B cell (primary cell): ENCODE results near the gene CCDC138. TPM values are rescaled to one million over a fixed set of nuclear protein-coding genes. Genes with fewer than 3 reads are reported as not detected.

ENCODE experiments used
- ATAC-seq: fragments of 200-7000 bp; cut with Tn5 transposase; one replicate; pipeline ENCODE4 v1.10.0; 2021; ENCODE audit warnings: low read depth, mild to moderate bottlenecking, moderate number of reproducible peaks, moderate library complexity
- CTCF ChIA-PET: fragments of 350-600 bp; sonication (Branson Sonifier 250); formaldehyde crosslinking; loops from one replicate; lab custom pipeline; 2021; ENCODE audit warnings: antibody characterized with exemption, inconsistent platforms; lab: Charles Lee
- POLR2A ChIA-PET: fragments of 350-600 bp; sonication (Branson Sonifier 250); formaldehyde crosslinking; loops from one replicate; lab custom pipeline; 2021; ENCODE audit warnings: antibody characterized with exemption; lab: Charles Lee
- DNase-seq: peaks from one replicate; pipeline ENCODE4 v3.0.0; 2013
- H2AFZ ChIP-seq: 2 replicates; pipeline ENCODE4 v1.6.1; 2012; ENCODE audit warnings: mild to moderate bottlenecking, low read depth, low read length; ENCODE audit not compliant: insufficient read depth, poor library complexity, severe bottlenecking
- H3K27ac ChIP-seq, 2 donors: 1 replicate in 1 of 2; 2 replicates in 1 of 2; pipeline ENCODE4 v1.5.1; 2012 to 2013; ENCODE audit warnings: low read length in 2 of 2, mild to moderate bottlenecking in 2 of 2, moderate library complexity in 1 of 2
- H3K27me3 ChIP-seq, 4 experiments: fragments of 200-600 bp in 1 of 4; sonication (generic) in 1 of 4; replicated peaks in 1 of 4; 1 replicate in 2 of 4; 2 replicates in 2 of 4; pipeline versions ENCODE4 v1.6.1 to v1.7.0; 2013 to 2016; ENCODE audit warnings: low read length in 3 of 4, mild to moderate bottlenecking in 2 of 4, mixed read lengths in 1 of 4, moderate library complexity in 1 of 4; ENCODE audit not compliant: insufficient read depth in 4 of 4, control insufficient read depth in 3 of 4; ENCODE audit errors: control extremely low read depth in 1 of 4
- H3K36me3 ChIP-seq, 2 experiments: replicated peaks in 1 of 2; 1 replicate in 1 of 2; 2 replicates in 1 of 2; pipeline versions ENCODE4 v1.6.1 to v1.7.1; 2013; ENCODE audit warnings: low read length in 1 of 2; ENCODE audit not compliant: insufficient read depth in 2 of 2, control insufficient read depth in 1 of 2; ENCODE audit errors: control extremely low read depth in 1 of 2, extremely low read depth in 1 of 2
- H3K4me1 ChIP-seq, 2 donors: fragments of 200-600 bp in 1 of 2; sonication (generic) in 1 of 2; 1 replicate in 1 of 2; 2 replicates in 1 of 2; pipeline versions ENCODE4 v1.5.1 to v1.6.1; 2013 to 2017; ENCODE audit warnings: low read length in 2 of 2; ENCODE audit not compliant: control insufficient read depth in 2 of 2, insufficient read depth in 2 of 2
- H3K4me2 ChIP-seq: replicated peaks from 2 replicates; pipeline ENCODE3; 2012; ENCODE audit warnings: mild to moderate bottlenecking, low read depth, low read length; ENCODE audit not compliant: poor library complexity, severe bottlenecking
- H3K4me3 ChIP-seq, 5 experiments: fragments of 200-600 bp in 1 of 5; sonication (generic) in 1 of 5; 1 replicate in 3 of 5; 2 replicates in 2 of 5; pipeline versions ENCODE4 v1.5.1 to v1.7.0; 2011 to 2016; ENCODE audit warnings: low read length in 4 of 5, mild to moderate bottlenecking in 4 of 5, low read depth in 2 of 5, control low read depth in 1 of 5, moderate library complexity in 1 of 5; ENCODE audit not compliant: insufficient read depth in 1 of 5; ENCODE audit errors: control extremely low read depth in 1 of 5, extremely low read depth in 1 of 5
- H3K79me2 ChIP-seq: fragments of 200-600 bp; sonication (generic); one replicate; pipeline ENCODE4 v1.6.0; 2016; ENCODE audit warnings: low read length; ENCODE audit not compliant: control insufficient read depth, insufficient read depth
- H3K9ac ChIP-seq: fragments of 200-600 bp; sonication (generic); 2 replicates; pipeline ENCODE4 v1.6.1; 2017; ENCODE audit warnings: mild to moderate bottlenecking, low read length, moderate library complexity
- H3K9me3 ChIP-seq, 3 donors: one replicate each; pipeline versions ENCODE4 v1.6.1 to v1.7.1; 2013; ENCODE audit warnings: low read length in 2 of 3; ENCODE audit not compliant: control insufficient read depth in 2 of 3, insufficient read depth in 1 of 3; ENCODE audit errors: control extremely low read depth in 1 of 3
- H4K20me1 ChIP-seq: 2 replicates; pipeline ENCODE4 v1.6.0; 2012; ENCODE audit warnings: mild to moderate bottlenecking, low read length; ENCODE audit not compliant: insufficient read depth, control insufficient read depth, poor library complexity, severe bottlenecking
- H3K27ac Mint-ChIP-seq: one replicate; pipeline ENCODE4 v1.8.0; 2021; ENCODE audit warnings: mixed read lengths
- H3K27me3 Mint-ChIP-seq: one replicate; pipeline ENCODE4 v1.8.0; 2021; ENCODE audit warnings: mixed read lengths
- H3K4me1 Mint-ChIP-seq: one replicate; pipeline ENCODE4 v1.8.0; 2021; ENCODE audit warnings: mixed read lengths
- H3K4me3 Mint-ChIP-seq: one replicate; pipeline ENCODE4 v1.8.0; 2021; ENCODE audit warnings: mixed read lengths
- H3K9me3 Mint-ChIP-seq: one replicate; pipeline ENCODE4 v1.8.0; 2022; ENCODE audit warnings: mixed read lengths; ENCODE audit not compliant: insufficient read depth
- CTCF ChIP-seq: fragments of 200-600 bp; IDR thresholded peaks from one replicate; pipeline ENCODE4 v1.8.0; 2022; ENCODE audit warnings: antibody characterized with exemption, mild to moderate bottlenecking
- EZH2 ChIP-seq: IDR thresholded peaks from 2 replicates; pipeline ENCODE4 v1.6.1; 2012; ENCODE audit warnings: borderline replicate concordance, low read depth, mild to moderate bottlenecking, moderate library complexity, low read length; ENCODE audit not compliant: insufficient read depth, poor library complexity, severe bottlenecking
- WGBS: methylation state at CpG from one replicate; pipeline ENCODE4 v1.1.5; 2013; ENCODE audit warnings: missing lambda C conversion rate; ENCODE audit not compliant: insufficient coverage; 5-methylcytosine and 5-hydroxymethylcytosine counted together
- intact Hi-C: fragments of 100-400 bp; cut with micrococcal nuclease; formaldehyde crosslinking; loops from one replicate; pipeline ENCODE4 v1.10.0; 2022
- polyA plus RNA-seq: library from polyadenylated mRNA; depleted of rRNA; stranded (reverse); fragments of >200 nt; gene quantifications from 2 replicates; pipeline ENCODE4 v1.2.3, GENCODE V29; 2012
- total RNA-seq, 2 donors: library from RNA; stranded (reverse); fragments of 120-200 nt in 1 of 2; gene quantifications; 1 replicate in 1 of 2; 2 replicates in 1 of 2; pipeline versions ENCODE4 v1.2.3 to v1.2.4, GENCODE V29; 2013 to 2022

The CCDC138 gene
- total and polyA plus RNA-seq, 2 donors (not counting 1 experiment from before 2014, with no cell fraction given), result 3.3 to 16.3 TPM

GRCh38 chr2:108918156-108918874 is 131.7 kb downstream of the CCDC138 start:
- no peaks in the 10 kb centered on the region for H3K9me3 ChIP-seq
- no peak overlapping the region for H3K4me2 ChIP-seq
- no peaks in the 10 kb centered on the region for H3K27me3 ChIP-seq
- ChIA-PET POLR2A (no interaction called here), CTCF (no interaction called here)
- intact Hi-C loops, result no loop called here
- H3K9ac ChIP-seq, result no peak overlapping the region
- no peaks in the 10 kb centered on the region for H3K4me1 ChIP-seq
- no peak for TF ChIP-seq CTCF
- H3K4me3 Mint-ChIP-seq, result no peak overlapping the region
- no peak overlapping the region for H3K4me3 ChIP-seq
- H3K27me3 Mint-ChIP-seq, result no peaks in the 10 kb centered on the region
- no peak overlapping the region for H3K27ac ChIP-seq
- DNase-seq, result no peak
- H2AFZ ChIP-seq, result no peak overlapping the region
- ATAC-seq, result no peak
- H3K9me3 Mint-ChIP-seq, result no peaks in the 10 kb centered on the region
- no peaks in the 10 kb centered on the region for H3K4me1 Mint-ChIP-seq
- H3K79me2 ChIP-seq, result no peaks in the 10 kb centered on the region
- H4K20me1 ChIP-seq, result no peaks in the 10 kb centered on the region
- H3K27ac Mint-ChIP-seq, result no peak overlapping the region
- WGBS, result 92% methylated on average over 12 of the region's 15 CpGs
- H3K36me3 ChIP-seq, result no peaks in the 10 kb centered on the region

GRCh38 chr2:108918941-108919341 is 132.4 kb downstream of the CCDC138 start:
- Histone ChIP-seq H3K36me3 (no peaks in the 10 kb centered on the region), H3K9me3 (no peaks in the 10 kb centered on the region), H3K4me1 (no peaks in the 10 kb centered on the region), H2AFZ (no peak overlapping the region), H3K4me2 (no peak overlapping the region), H4K20me1 (no peaks in the 10 kb centered on the region), H3K27ac (no peak overlapping the region), H3K4me3 (no peak overlapping the region), H3K27me3 (no peaks in the 10 kb centered on the region), H3K79me2 (no peaks in the 10 kb centered on the region), H3K9ac (no peak overlapping the region)
- no peak for ATAC-seq
- CTCF ChIA-PET, result no interaction called here
- TF ChIP-seq CTCF, result no peak
- TF ChIP-seq EZH2, result no peak
- H3K4me3 Mint-ChIP-seq, result no peak overlapping the region
- POLR2A ChIA-PET, result no interaction called here
- no peaks in the 10 kb centered on the region for H3K27me3 Mint-ChIP-seq
- intact Hi-C loops, result no loop called here
- no peaks in the 10 kb centered on the region for H3K4me1 Mint-ChIP-seq
- WGBS, result 90% methylated on average over 12 of the region's 14 CpGs
- no peak overlapping the region for H3K27ac Mint-ChIP-seq
- no peak for DNase-seq
- H3K9me3 Mint-ChIP-seq, result no peaks in the 10 kb centered on the region
